ENCODE results near the gene ENO3.

DNA sequence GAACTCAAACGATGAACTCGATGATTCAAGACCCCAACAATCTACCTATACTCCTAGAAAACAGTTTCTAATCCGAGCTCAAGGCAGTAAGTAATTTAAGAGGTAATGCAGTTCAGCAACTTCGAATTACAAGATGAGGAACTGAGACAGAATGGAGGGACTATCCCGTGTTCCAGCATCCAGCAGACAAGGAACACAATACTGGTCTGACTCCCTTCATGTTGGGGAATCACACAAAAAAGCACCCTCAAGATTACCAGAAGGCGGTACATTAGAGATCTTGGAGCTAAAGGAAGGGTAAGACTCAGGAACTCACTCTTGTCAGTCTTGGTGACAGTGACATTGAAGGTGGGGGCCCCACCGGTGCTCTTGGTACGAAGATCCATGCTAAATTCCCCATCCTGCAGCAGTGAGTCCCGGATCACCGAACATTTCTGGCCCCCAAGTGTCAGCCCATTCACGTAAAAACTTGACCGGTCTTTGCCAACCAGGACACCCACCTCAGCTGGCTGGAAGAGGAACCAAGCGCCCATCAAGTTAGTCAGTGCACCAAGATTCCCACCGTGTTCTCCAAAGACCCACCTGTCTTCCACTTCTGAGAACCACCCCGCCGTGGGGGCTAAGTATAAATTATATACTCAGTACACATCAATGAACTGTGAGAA is 4.5 kb upstream of the ENO3 start:
- no peak for TF ChIP-seq POLR2A (IDR thresholded peaks at IDR 0.05)
- TF ChIP-seq, protein P1, sequence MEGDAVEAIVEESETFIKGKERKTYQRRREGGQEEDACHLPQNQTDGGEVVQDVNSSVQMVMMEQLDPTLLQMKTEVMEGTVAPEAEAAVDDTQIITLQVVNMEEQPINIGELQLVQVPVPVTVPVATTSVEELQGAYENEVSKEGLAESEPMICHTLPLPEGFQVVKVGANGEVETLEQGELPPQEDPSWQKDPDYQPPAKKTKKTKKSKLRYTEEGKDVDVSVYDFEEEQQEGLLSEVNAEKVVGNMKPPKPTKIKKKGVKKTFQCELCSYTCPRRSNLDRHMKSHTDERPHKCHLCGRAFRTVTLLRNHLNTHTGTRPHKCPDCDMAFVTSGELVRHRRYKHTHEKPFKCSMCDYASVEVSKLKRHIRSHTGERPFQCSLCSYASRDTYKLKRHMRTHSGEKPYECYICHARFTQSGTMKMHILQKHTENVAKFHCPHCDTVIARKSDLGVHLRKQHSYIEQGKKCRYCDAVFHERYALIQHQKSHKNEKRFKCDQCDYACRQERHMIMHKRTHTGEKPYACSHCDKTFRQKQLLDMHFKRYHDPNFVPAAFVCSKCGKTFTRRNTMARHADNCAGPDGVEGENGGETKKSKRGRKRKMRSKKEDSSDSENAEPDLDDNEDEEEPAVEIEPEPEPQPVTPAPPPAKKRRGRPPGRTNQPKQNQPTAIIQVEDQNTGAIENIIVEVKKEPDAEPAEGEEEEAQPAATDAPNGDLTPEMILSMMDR (IDR thresholded peaks at IDR 0.05) = no peak

All from suprapubic skin (tissue), 3 donors.